ENCODE data around the gene CBX5. TPM values are rescaled to one million over a fixed set of nuclear protein-coding genes. Genes with fewer than 3 reads are reported as not detected.
"Not testable (repeated sequence)": the region's sequence is repeated elsewhere in the genome, so short reads cannot be mapped to it uniquely, and the experiment has no call there.

CBX5 gene
- total RNA-seq, 2 experiments from 2014 or later: 169 to 173 TPM

DNA sequence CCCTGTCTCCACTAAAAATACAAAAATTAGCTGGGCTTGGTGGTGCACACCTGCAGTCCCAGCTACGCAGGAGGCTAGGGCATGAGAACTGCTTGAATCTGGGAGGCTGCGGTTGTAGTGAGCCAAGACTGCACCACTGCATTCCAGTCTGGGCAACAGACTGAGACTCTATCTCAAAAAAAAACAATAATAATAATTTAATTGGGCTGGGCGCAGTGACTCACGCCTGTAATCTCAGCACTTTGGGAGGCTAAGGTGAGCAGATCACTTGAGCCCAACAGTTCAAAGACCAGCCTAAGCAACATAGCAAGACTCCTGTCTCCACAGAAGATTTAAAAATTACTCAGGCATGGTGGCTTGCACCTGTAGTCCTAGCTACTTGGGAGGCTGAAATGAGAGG lies 26.7 kb downstream of the CBX5 start:
- intact Hi-C loops (cut with micrococcal nuclease): no loop called here
- no peak for DNase-seq
- Mint-ChIP-seq H3K4me3 (no peak overlapping the region), H3K4me1 (ENCODE audit: low read depth) (peaks cover 11% of the 10 kb centered on the region), H3K27ac (no peak overlapping the region), H3K36me3 (ENCODE audit: low read depth) (peaks cover 44% of the 10 kb centered on the region), H3K27me3 (ENCODE audit: low read depth) (no peaks in the 10 kb centered on the region), H3K9me3 (no peaks in the 10 kb centered on the region)
- CTCF ChIA-PET: interaction anchor here (0.6 to 4.1 kb wide), 9 partner anchors 14 to 354 kb away, joined by 3 to 30 read pairs (median 3); partner anchors contain the start of gene COPZ1

DNA sequence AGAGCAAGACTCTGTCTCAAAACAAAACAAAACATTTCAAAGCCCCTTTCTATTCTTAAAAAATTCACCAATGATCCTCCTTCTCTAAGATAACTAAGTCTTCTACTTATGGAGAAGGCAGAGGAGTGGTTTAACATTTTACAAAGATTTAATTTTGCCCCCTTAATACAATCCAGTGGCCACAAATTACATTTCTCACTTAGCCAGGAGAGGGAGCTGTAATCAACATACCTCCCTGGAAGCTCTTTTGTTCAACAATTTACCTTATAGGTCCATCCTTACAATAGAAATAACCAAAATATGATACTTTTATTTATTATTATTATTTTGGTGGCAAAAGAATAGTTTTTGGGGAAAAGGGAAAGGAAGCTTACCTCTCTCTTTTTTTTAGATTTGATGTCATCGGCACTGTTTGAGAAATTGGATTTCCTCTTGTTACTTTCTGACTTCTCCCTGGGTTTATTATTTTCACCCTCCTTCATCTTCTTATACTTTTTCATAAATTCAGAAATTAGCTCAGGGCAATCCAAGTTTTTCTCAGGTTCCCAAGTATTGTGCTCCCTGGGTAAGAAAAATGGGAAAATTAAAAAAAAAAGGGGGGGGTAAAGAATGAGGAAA lies 28.1 kb downstream of the CBX5 start:
- Mint-ChIP-seq H3K36me3 (ENCODE audit: low read depth) (peaks cover 42% of the 10 kb centered on the region), H3K4me1 (ENCODE audit: low read depth) (peaks cover 8% of the 10 kb centered on the region), H3K27ac (no peak overlapping the region), H3K9me3 (no peaks in the 10 kb centered on the region), H3K27me3 (ENCODE audit: low read depth) (no peaks in the 10 kb centered on the region), H3K4me3 (no peak overlapping the region)
- CTCF ChIA-PET: interaction anchor here (0.7 to 4.1 kb wide), 29 partner anchors 8 to 890 kb away, joined by 3 to 30 read pairs (median 5); partner anchors contain the start of genes CBX5 and COPZ1
- intact Hi-C loops (cut with micrococcal nuclease): loop anchor here (2.0 kb wide), 1 partner anchor 73 kb away; the partner anchor contains the start of gene COPZ1
- no peak for DNase-seq

DNA sequence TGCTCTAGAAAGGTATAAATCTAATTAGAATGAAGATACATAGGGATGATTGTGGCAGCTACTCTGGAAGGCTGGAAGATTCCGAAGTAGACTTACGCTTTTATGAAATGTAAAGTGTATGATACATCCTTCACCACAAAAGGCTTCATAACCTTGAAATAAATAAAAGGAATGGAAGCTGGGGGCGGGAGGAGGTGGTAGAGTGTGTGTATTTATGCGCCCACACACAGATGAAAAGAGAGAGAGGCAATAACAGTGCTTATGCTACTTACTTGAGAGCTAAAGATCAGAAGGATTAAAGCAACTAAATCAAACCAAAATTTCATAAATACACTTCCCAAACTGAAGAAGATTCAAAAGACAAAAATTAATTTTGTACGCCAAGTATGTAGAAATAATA lies 30.4 kb downstream of the CBX5 start:
- Mint-ChIP-seq H3K9me3 (no peaks in the 10 kb centered on the region), H3K27ac (no peak overlapping the region), H3K27me3 (ENCODE audit: low read depth) (no peaks in the 10 kb centered on the region), H3K36me3 (ENCODE audit: low read depth) (peaks cover 38% of the 10 kb centered on the region), H3K4me1 (ENCODE audit: low read depth) (peaks cover 6% of the 10 kb centered on the region), H3K4me3 (no peak overlapping the region)
- DNase-seq: no peak
- intact Hi-C loops (cut with micrococcal nuclease): no loop called here
- CTCF ChIA-PET: interaction anchor here (1.1 kb wide), 1 partner anchor 130 kb away, joined by 3 read pairs; no protein-coding TSS in a partner anchor

DNA sequence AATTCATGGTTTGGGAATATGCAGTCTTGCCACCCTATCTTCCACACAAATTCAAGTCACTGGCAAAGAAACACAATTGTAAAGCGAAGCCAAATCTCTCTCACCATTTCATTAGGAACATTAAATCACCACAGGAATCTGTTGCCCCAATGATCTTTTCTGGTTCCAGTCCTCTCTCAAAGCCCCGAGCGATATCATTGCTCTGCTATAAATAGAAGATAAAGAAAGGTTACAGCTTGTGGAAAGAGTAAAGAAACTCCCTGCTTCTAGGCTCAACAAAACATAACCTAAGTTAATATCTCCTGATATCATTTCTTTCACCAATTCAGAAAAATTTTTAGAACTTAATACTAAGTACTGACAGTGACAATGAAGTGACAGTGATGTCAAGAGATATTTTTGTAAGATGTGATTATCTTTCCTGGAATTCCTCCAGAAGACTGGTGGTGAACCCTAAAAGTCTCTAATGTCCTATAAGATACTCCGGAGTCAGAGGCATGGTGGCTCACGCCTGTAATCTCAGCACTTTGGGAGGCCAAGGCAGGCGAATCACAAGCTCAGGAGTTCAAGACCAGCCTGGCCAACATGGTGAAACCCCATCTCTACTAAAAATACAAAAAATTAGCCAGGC lies 33.8 kb downstream of the CBX5 start:
- CTCF ChIA-PET: interaction anchor here (0.8 to 1.0 kb wide), 2 partner anchors 26 to 47 kb away, joined by 3 read pairs; no protein-coding TSS in a partner anchor
- DNase-seq: no peak
- intact Hi-C loops (cut with micrococcal nuclease): no loop called here
- no peak overlapping the region for H3K27ac Mint-ChIP-seq
- H3K4me3 Mint-ChIP-seq: no peak overlapping the region
- no peaks in the 10 kb centered on the region for H3K27me3 Mint-ChIP-seq (ENCODE audit: low read depth)
- H3K4me1 Mint-ChIP-seq (ENCODE audit: low read depth): peaks cover 14% of the 10 kb centered on the region
- H3K9me3 Mint-ChIP-seq: no peaks in the 10 kb centered on the region
- peaks cover 37% of the 10 kb centered on the region for H3K36me3 Mint-ChIP-seq (ENCODE audit: low read depth)

DNA sequence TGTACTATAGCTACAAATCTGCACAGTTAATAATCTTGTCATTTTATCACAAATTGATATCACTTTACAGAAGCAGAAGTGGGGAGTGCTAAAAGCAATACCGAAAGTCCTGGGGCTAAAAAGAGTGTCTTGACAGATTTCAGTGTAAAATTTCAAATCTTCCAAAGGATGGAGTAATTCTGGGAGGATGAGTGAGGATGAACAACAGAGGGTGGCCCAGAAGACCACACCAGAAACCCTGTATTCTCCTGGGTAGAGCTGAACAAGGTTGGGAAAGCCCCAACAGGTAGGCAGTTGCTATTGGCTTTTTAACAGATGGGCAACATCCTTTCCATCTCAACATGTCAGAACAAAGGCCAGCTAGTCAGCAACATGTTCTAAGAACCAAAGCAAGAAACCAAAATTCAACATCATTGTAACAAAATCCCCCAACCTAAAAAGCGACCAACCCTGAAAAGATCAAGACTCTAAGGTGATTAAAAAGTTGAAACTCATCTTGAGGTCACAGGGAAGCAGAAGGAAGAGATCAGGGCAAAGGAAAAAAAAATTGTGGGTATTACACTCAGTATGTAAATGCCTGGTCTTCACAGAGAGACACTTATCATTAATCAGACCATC lies 38.8 kb downstream of the CBX5 start:
- DNase-seq: peak; percentile 16
- no peak overlapping the region for H3K4me3 Mint-ChIP-seq
- CTCF ChIA-PET: interaction anchor here (1.0 to 5.1 kb wide), 5 partner anchors 12 to 139 kb away, joined by 3 to 30 read pairs (median 4); no protein-coding TSS in a partner anchor
- intact Hi-C loops (cut with micrococcal nuclease): loop anchor here (1.0 to 5.0 kb wide), 3 partner anchors 31 to 86 kb away; partner anchors contain the start of genes CBX5, COPZ1 and HNRNPA1
- H3K4me1 Mint-ChIP-seq (ENCODE audit: low read depth): peaks cover 16% of the 10 kb centered on the region
- H3K27ac Mint-ChIP-seq: peak overlapping the region; percentile 80
- H3K36me3 Mint-ChIP-seq (ENCODE audit: low read depth): peaks cover 31% of the 10 kb centered on the region
- H3K9me3 Mint-ChIP-seq: no peaks in the 10 kb centered on the region
- H3K27me3 Mint-ChIP-seq (ENCODE audit: low read depth): no peaks in the 10 kb centered on the region

DNA sequence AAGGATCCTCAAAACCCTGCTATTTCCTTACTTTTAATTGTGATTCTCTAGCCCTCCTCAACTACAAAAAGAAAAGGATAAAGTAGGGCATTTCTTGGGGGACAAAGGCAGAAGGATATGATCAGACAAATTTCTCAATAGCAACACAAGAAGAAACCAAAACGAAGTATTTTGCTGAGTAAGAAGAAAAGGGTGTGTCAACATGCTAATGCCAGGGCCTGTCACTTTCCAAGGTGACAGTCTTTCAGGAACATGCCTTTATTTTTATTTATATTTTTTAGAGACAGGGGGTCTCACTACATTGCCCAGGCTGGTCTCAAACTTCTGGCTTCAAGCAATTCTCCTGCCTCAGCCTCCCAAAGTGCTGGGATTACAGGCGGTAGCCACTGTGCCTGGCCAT lies 39.8 kb downstream of the CBX5 start:
- no peaks in the 10 kb centered on the region for H3K27me3 Mint-ChIP-seq (ENCODE audit: low read depth)
- no peaks in the 10 kb centered on the region for H3K9me3 Mint-ChIP-seq
- CTCF ChIA-PET: interaction anchor here (1.0 to 5.1 kb wide), 5 partner anchors 13 to 140 kb away, joined by 3 to 30 read pairs (median 4); no protein-coding TSS in a partner anchor
- intact Hi-C loops (cut with micrococcal nuclease): loop anchor here (5.0 kb wide), 1 partner anchor 87 kb away; the partner anchor contains the start of gene COPZ1
- H3K4me1 Mint-ChIP-seq (ENCODE audit: low read depth): peaks cover 16% of the 10 kb centered on the region
- H3K4me3 Mint-ChIP-seq: no peak overlapping the region
- no peak overlapping the region for H3K27ac Mint-ChIP-seq
- no peak for DNase-seq
- H3K36me3 Mint-ChIP-seq (ENCODE audit: low read depth): peaks cover 34% of the 10 kb centered on the region

DNA sequence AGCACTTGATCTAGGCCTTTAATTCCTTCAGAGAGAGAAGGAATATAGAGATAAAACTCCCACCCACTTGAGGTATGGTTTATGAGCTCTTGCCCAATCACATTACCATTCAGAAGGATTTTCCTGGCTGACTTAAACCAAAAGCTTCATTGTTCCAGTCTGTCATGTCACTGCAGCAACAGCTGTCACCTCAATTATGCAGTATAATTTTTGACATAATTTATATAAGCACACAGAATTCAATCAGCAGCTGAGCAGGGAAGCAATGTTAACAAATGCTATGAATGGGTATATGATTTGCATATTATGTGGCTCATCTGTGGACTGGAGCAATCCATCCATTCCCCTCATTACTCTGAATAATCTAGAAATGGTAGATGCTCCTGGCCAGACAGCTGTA lies 40.3 kb downstream of the CBX5 start:
- Mint-ChIP-seq H3K36me3 (ENCODE audit: low read depth) (peaks cover 35% of the 10 kb centered on the region), H3K4me3 (no peak overlapping the region), H3K4me1 (ENCODE audit: low read depth) (peaks cover 16% of the 10 kb centered on the region), H3K9me3 (no peaks in the 10 kb centered on the region), H3K27ac (peak overlapping the region; percentile 46), H3K27me3 (ENCODE audit: low read depth) (no peaks in the 10 kb centered on the region)
- no peak for DNase-seq
- CTCF ChIA-PET: interaction anchor here (1.1 to 5.1 kb wide), 5 partner anchors 11 to 95 kb away, joined by 3 to 30 read pairs (median 7); no protein-coding TSS in a partner anchor
- intact Hi-C loops (cut with micrococcal nuclease): loop anchor here (5.0 kb wide), 1 partner anchor 88 kb away; the partner anchor contains the start of gene COPZ1

DNA sequence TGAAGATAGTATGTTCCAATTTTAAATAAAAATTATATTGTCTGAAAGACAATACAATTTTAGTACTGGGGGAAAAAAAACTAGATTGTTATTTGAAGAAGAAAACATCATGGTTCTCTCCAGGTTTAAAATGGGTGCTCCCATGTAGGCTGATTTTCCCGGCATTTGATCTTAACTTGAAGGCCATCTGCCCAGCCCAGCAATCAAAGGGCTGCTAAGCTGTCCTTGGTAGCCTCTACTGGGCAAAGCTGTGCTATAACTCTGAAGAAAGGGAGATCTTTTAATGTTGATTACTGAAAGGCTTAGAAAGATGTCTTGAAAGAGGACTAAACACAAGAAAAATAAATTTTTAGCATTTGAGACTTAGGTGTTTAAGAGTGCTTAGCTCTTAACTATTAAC lies 41.4 kb downstream of the CBX5 start:
- Mint-ChIP-seq H3K27me3 (ENCODE audit: low read depth) (no peaks in the 10 kb centered on the region), H3K9me3 (no peaks in the 10 kb centered on the region), H3K4me1 (ENCODE audit: low read depth) (peaks cover 16% of the 10 kb centered on the region), H3K4me3 (no peak overlapping the region), H3K27ac (no peak overlapping the region), H3K36me3 (ENCODE audit: low read depth) (peaks cover 36% of the 10 kb centered on the region)
- intact Hi-C loops (cut with micrococcal nuclease): no loop called here
- CTCF ChIA-PET: interaction anchor here (1.1 to 5.1 kb wide), 6 partner anchors 10 to 96 kb away, joined by 3 to 30 read pairs (median 6); no protein-coding TSS in a partner anchor
- no peak for DNase-seq

DNA sequence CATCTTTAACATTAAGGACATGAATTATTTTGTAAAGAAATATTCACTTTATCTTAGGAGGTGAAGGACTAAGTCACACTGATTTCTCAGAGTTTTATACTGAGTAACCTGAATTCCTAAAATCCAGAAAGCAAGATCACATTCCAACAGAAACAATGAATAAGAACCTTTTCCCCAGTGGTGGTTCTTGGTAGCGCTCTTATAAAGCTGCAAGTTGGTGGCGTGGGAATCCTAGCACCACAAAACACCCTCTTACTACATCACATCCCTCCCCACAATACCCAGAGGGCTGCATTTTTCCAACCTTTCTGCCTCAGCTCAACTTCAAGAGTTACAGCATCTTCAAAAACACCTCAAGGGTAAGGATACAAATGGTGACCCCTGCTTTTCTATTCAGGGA lies 47.1 kb downstream of the CBX5 start:
- intact Hi-C loops (cut with micrococcal nuclease): no loop called here
- H3K4me1 Mint-ChIP-seq (ENCODE audit: low read depth): peaks cover 1% of the 10 kb centered on the region
- no peak for DNase-seq
- H3K27me3 Mint-ChIP-seq (ENCODE audit: low read depth): no peaks in the 10 kb centered on the region
- no peak overlapping the region for H3K4me3 Mint-ChIP-seq
- H3K9me3 Mint-ChIP-seq: no peaks in the 10 kb centered on the region
- H3K36me3 Mint-ChIP-seq (ENCODE audit: low read depth): peaks cover 24% of the 10 kb centered on the region
- CTCF ChIA-PET: interaction anchor here (1.1 to 1.3 kb wide), 2 partner anchors 18 to 19 kb away, joined by 4 to 5 read pairs; no protein-coding TSS in a partner anchor
- no peak overlapping the region for H3K27ac Mint-ChIP-seq

DNA sequence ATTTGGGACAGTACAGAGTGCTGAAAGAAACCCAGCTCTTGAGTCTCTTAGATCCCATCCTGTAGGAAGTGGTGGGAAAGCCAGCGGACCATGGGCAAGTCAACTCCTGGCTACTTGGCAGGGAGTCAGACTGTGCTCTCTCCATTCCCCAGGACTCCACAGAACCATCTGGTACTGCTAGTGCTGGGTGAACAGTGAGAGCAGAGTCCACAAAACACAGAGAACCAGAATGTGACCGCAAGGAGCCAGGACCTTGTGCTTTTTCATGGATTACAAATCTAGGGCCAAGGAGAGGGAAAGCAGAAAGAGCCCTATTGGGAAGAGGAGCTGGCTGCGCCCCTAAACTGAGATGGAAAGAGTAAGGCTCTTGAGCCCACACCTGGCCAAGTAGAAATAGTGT lies 48.7 kb downstream of the CBX5 start:
- DNase-seq; H3K9me3 Mint-ChIP-seq; intact Hi-C loops (cut with micrococcal nuclease); H3K27ac Mint-ChIP-seq; H3K27me3 Mint-ChIP-seq (ENCODE audit: low read depth); H3K4me1 Mint-ChIP-seq (ENCODE audit: low read depth); H3K4me3 Mint-ChIP-seq: not testable (repeated sequence)
- CTCF ChIA-PET: interaction anchor here (0.6 to 1.0 kb wide), 3 partner anchors 9 to 30 kb away, joined by 4 to 6 read pairs (median 4); no protein-coding TSS in a partner anchor
- peaks cover 17% of the 10 kb centered on the region for H3K36me3 Mint-ChIP-seq (ENCODE audit: low read depth)

DNA sequence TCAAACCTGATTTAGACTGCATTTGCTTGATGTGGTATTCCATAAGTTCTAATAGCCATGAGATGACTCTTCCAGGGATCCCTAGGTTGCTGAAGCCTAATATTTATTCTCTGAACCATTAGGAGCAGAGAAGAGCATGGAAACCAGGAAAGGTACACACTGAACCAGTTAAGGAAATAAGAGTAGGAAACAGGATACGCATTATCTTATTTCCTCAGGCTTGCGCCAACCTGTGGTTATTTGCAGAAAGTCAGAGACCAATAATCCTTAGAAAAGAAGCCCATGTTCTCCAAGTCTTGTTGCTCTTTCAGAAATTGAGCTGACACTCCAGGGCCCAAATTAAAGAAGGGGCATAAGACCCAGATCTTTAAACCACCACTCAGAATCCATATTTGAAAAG lies 49.4 kb downstream of the CBX5 start:
- intact Hi-C loops (cut with micrococcal nuclease): no loop called here
- no peak for DNase-seq
- Mint-ChIP-seq H3K4me1 (ENCODE audit: low read depth) (peaks cover 1% of the 10 kb centered on the region), H3K9me3 (no peaks in the 10 kb centered on the region), H3K4me3 (no peak overlapping the region), H3K27ac (no peak overlapping the region), H3K27me3 (ENCODE audit: low read depth) (no peaks in the 10 kb centered on the region), H3K36me3 (ENCODE audit: low read depth) (peaks cover 10% of the 10 kb centered on the region)
- CTCF ChIA-PET: no interaction called here

DNA sequence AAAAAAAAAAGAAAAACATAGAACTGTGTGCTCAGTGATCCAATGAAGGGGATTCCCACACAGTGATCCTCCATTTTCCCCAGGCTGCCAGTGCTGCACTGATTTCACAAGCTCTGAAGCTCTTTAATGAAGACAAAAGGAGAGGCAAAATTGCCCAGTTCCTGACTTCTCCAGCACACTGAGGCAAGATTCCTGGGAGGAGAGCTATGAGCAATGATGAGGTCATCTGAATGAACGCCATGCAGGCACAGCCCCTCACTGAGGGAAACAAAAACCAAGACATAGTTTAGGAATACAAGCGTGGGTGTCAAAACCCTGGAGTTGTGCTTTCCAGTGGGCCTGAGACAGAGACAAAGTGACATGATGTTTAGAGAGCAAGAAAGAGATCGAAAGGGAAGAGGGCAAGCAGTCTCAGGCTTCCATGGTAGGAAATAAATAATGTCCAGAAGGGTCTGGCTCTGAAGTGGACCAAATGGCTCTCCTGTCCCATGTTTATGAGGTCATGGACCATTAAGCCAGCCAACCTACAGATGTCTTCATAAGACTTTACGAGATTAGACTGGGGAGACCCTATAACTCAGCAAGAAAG lies 50.2 kb downstream of the CBX5 start:
- peaks cover 7% of the 10 kb centered on the region for H3K36me3 Mint-ChIP-seq (ENCODE audit: low read depth)
- peaks cover 1% of the 10 kb centered on the region for H3K4me1 Mint-ChIP-seq (ENCODE audit: low read depth)
- no peaks in the 10 kb centered on the region for H3K27me3 Mint-ChIP-seq (ENCODE audit: low read depth)
- no peaks in the 10 kb centered on the region for H3K9me3 Mint-ChIP-seq
- no peak overlapping the region for H3K4me3 Mint-ChIP-seq
- no peak for DNase-seq
- CTCF ChIA-PET: interaction anchor here (0.7 to 1.8 kb wide), 2 partner anchors 9 to 151 kb away, joined by 4 to 6 read pairs; no protein-coding TSS in a partner anchor
- intact Hi-C loops (cut with micrococcal nuclease): no loop called here
- H3K27ac Mint-ChIP-seq: no peak overlapping the region
